ENCODE results near the gene IL32. TPM values are rescaled to one million over a fixed set of nuclear protein-coding genes. Genes with fewer than 3 reads are reported as not detected.
"Not testable (repeated sequence)": the region's sequence is repeated elsewhere in the genome, so short reads cannot be mapped to it uniquely, and the experiment has no call there.

IL32 gene
- total RNA-seq, 1 donor from 2014 or later, result 52.0 TPM

- DNase-seq (ENCODE audit: low read depth in 2 of 2), result no peak
These were observed 5.2 kb downstream of the IL32 start for GRCh38 chr16:3070608-3071111.

GRCh38 chr16:3071655-3072054 is 6.2 kb downstream of the IL32 start:
- DNase-seq (ENCODE audit: low read depth in 2 of 2), result no peak

- DNase-seq (ENCODE audit: low read depth in 2 of 2), result not testable (repeated sequence)
These were observed 6.7 kb downstream of the IL32 start for GRCh38 chr16:3072148-3072547.

- DNase-seq (ENCODE audit: low read depth in 2 of 2), result not testable (repeated sequence)
These were observed 7.3 kb downstream of the IL32 start for GRCh38 chr16:3072576-3073263.

- DNase-seq (ENCODE audit: low read depth in 2 of 2), result no peak
These were observed 8.0 kb downstream of the IL32 start for GRCh38 chr16:3073448-3073847.

- no peak for DNase-seq (ENCODE audit: low read depth in 2 of 2)
These were observed 9.6 kb downstream of the IL32 start for GRCh38 chr16:3074860-3075522.

GRCh38 chr16:3075523-3075915 is 10.1 kb downstream of the IL32 start:
- DNase-seq (ENCODE audit: low read depth in 2 of 2), result no peak

GRCh38 chr16:3075946-3076345 is 10.5 kb downstream of the IL32 start:
- not testable (repeated sequence) for DNase-seq (ENCODE audit: low read depth in 2 of 2)

GRCh38 chr16:3076577-3076976 is 11.1 kb downstream of the IL32 start:
- no peak for DNase-seq (ENCODE audit: low read depth in 2 of 2)

- no peak for DNase-seq (ENCODE audit: low read depth in 2 of 2)
These were observed 14.6 kb downstream of the IL32 start for GRCh38 chr16:3080024-3080423.

GRCh38 chr16:3081957-3082356 is 16.5 kb downstream of the IL32 start:
- DNase-seq (ENCODE audit: low read depth in 2 of 2), result not testable (repeated sequence)

- DNase-seq (ENCODE audit: low read depth in 2 of 2), result not testable (repeated sequence)
These were observed 18.0 kb downstream of the IL32 start for GRCh38 chr16:3083408-3083807.

GRCh38 chr16:3084491-3084890 is 19.1 kb downstream of the IL32 start:
- no peak for DNase-seq (ENCODE audit: low read depth in 2 of 2)

- no peak for DNase-seq (ENCODE audit: low read depth in 2 of 2)
These were observed 19.7 kb downstream of the IL32 start for GRCh38 chr16:3084969-3085670.

- no peak for DNase-seq (ENCODE audit: low read depth in 2 of 2)
These were observed 20.6 kb downstream of the IL32 start for GRCh38 chr16:3085868-3086595.

GRCh38 chr16:3086596-3087242 is 21.3 kb downstream of the IL32 start:
- peak in 1 of 2 donors; percentile 65 for DNase-seq (ENCODE audit: low read depth in 2 of 2)

GRCh38 chr16:3087243-3088235 is 22.1 kb downstream of the IL32 start:
- DNase-seq (ENCODE audit: low read depth in 2 of 2), result peak; percentile 24 to 85

- DNase-seq (ENCODE audit: low read depth in 2 of 2), result no peak
These were observed 23.0 kb downstream of the IL32 start for GRCh38 chr16:3088450-3088849.

GRCh38 chr16:3088925-3089716 is 23.7 kb downstream of the IL32 start:
- DNase-seq (ENCODE audit: low read depth in 2 of 2), result no peak

Data from dermis microvascular lymphatic vessel endothelial cell (primary cell).